SJCRH30 (cell line): ENCODE results near the gene USP40. TPM values are rescaled to one million over a fixed set of nuclear protein-coding genes. Genes with fewer than 3 reads are reported as not detected.

Experiments used
- DNase-seq, 2 experiments: peaks; one replicate each; pipeline ENCODE4 v3.0.0-alpha.2; 2015 to 2020
- H3K27ac ChIP-seq: fragments of 250-450 bp; sonication (Bioruptor Pico); 2 replicates; pipeline ENCODE4 v1.5.1; 2020; ENCODE audit warnings: mild to moderate bottlenecking, moderate library complexity
- H3K27me3 ChIP-seq: fragments of 250-450 bp; sonication (Bioruptor Pico); 2 replicates; pipeline ENCODE4 v1.5.1; 2020; ENCODE audit warnings: mild to moderate bottlenecking, moderate library complexity
- H3K36me3 ChIP-seq: fragments of 250-450 bp; sonication (Bioruptor Pico); 2 replicates; pipeline ENCODE4 v1.5.1; 2020; ENCODE audit warnings: mild to moderate bottlenecking, moderate library complexity
- H3K4me1 ChIP-seq: fragments of 250-450 bp; sonication (Bioruptor Pico); 2 replicates; pipeline ENCODE4 v1.5.1; 2020; ENCODE audit warnings: mild to moderate bottlenecking, moderate library complexity
- H3K4me3 ChIP-seq: fragments of 250-450 bp; sonication (Bioruptor Pico); 2 replicates; pipeline ENCODE4 v1.5.1; 2020; ENCODE audit warnings: mild to moderate bottlenecking, moderate library complexity
- H3K9me3 ChIP-seq: fragments of 250-450 bp; sonication (Bioruptor Pico); replicated peaks from 2 replicates; pipeline ENCODE4 v1.5.1; 2020; ENCODE audit warnings: mild to moderate bottlenecking, moderate library complexity
- total RNA-seq: library from RNA; depleted of rRNA; stranded (reverse); fragments of >200 nt; shearing (Covaris generic); gene quantifications from 2 replicates; pipeline ENCODE4 v1.2.3, GENCODE V29; 2014

The USP40 gene
- total RNA-seq, 1 experiment from 2014 or later: 38.4 TPM

DNA sequence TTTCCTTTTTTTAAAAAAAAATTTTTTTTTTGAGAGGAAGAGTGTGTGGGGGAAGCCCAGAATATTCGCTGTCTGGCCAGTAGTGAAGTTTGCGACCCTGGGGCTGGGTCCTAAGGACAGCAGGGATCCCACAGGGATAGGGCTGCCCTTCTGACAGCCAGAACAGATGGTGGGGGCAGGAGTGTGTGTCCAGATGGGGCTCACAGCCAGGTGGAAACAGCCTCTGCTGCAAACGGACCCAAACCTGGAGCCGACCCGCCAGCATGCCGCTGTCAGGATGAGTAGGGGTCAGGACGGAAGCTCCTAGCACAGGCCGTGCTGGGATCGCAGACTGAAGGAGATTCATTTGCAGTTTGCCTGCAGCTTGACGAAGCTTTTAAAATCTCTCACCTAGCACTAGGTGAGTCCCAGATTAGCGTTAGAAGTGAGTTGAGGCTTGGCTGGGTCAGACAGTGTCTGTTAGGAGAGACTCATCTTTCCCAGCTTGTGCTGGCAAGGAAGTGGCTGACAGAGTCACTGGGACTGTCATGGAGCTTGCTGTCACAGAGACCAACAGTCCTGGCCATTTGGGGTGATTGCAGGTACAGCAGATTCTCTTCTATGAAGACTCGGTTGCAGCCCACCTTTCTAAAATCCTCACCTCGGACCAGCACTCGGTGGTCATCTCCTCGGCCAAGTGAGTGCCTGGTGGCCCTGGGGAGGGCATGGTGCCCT lies 118.9 kb downstream of the USP40 start:
- Histone ChIP-seq H3K27ac (no peak overlapping the region), H3K27me3 (no peaks in the 10 kb centered on the region)

DNA sequence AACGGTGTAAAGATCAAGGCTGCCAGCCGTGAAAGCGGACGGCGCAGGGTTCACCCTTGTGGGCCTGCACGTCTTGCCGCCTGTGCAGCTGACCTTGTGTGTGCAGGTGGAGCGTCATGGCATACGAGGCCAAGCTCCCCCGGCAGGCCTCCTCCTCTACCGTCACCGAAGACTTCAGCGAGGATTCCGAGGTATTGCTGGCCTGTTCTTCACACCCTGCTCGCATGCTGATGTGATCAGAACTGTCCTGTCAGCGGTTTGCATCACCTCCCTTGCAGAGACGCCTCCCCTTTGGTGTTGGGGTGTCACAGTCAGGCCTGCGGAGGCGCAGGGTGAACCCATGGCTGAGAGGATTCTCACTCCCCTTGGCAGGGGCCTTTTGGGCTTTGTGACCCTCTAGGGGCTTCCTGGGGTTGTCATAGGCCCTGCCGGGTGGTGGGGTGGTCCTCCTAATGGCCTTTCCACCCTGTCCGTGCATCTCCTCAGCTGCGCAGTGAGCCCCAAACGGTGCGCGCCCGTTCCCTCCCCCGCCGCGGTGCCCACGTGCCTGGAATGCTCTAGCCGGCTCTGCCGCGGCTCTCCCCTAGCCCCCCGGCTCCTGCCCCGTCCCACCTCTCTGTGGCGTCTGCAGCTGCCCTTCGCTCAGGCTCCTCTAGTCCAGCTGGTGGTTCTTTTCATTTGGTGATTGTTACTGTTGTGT lies 119.8 kb downstream of the USP40 start:
- DNase-seq: no peak
- Histone ChIP-seq H3K27ac (no peak overlapping the region), H3K27me3 (no peaks in the 10 kb centered on the region), H3K36me3 (peaks cover 18% of the 10 kb centered on the region), H3K4me1 (peaks cover 7% of the 10 kb centered on the region), H3K4me3 (no peak overlapping the region), H3K9me3 (no peaks in the 10 kb centered on the region)

More for the DNA sequence above, 118.9 kb downstream of the USP40 start:
- peaks cover 24% of the 10 kb centered on the region for H3K36me3 ChIP-seq
- no peaks in the 10 kb centered on the region for H3K9me3 ChIP-seq
- DNase-seq: no peak
- no peak overlapping the region for H3K4me3 ChIP-seq
- peaks cover 7% of the 10 kb centered on the region for H3K4me1 ChIP-seq

DNA sequence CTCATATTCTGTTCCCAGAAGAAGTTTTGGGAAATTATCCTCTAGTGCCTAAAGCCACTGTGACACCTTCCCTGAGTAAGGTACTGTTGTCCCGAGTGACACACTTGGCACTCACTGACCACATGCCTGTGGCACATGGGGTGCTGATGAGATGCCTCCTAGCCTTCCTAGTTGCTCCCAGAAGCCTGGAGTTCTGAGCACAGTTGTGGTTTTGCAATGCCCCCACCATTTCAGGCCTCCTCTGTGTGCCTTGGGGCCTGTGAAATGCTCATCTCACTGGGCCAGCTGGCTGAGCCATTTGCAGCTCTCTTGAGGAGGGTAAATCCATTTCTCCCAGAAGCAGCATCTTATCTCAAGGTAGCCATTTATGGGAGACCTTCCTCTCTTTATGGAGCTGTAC lies 120.5 kb downstream of the USP40 start:
- Histone ChIP-seq H3K4me1 (peaks cover 7% of the 10 kb centered on the region), H3K27ac (no peak overlapping the region), H3K27me3 (no peaks in the 10 kb centered on the region), H3K9me3 (no peaks in the 10 kb centered on the region), H3K36me3 (peaks cover 14% of the 10 kb centered on the region), H3K4me3 (no peak overlapping the region)
- no peak for DNase-seq

DNA sequence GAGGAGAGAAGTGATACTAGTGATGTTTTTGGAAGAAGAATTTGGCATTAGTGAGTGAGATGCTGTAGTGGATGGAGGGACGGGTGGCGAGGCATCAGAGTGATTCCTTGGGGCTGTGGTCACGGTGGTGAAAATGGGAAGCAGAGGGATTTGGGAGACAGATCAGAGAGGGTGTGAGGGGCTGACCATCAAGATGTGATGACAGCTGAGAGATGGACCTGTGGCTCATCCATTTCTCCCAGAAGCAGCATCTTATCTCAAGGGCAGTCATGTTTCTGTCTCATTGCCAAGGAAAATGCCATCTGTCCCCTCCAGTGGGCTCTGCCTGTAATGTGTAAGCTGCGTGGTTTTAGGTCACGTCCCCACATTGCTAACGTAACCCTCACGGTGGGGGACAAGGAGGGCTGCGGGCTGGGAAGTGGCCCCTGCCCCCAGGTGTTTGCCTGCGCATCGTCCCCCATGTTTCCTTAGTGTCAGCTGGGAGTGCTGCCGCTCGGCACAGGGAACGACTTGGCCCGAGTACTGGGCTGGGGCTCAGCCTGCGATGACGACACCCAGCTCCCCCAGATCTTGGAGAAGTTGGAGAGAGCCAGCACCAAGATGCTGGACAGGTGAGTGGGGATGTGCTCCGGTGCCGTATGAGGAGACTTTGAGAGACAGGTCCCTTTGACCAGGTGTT lies 121.3 kb downstream of the USP40 start:
- no peaks in the 10 kb centered on the region for H3K9me3 ChIP-seq
- H3K4me3 ChIP-seq: no peak overlapping the region
- H3K27ac ChIP-seq: no peak overlapping the region
- H3K27me3 ChIP-seq: no peaks in the 10 kb centered on the region
- H3K4me1 ChIP-seq: peaks cover 6% of the 10 kb centered on the region
- peaks cover 14% of the 10 kb centered on the region for H3K36me3 ChIP-seq
- no peak for DNase-seq

DNA sequence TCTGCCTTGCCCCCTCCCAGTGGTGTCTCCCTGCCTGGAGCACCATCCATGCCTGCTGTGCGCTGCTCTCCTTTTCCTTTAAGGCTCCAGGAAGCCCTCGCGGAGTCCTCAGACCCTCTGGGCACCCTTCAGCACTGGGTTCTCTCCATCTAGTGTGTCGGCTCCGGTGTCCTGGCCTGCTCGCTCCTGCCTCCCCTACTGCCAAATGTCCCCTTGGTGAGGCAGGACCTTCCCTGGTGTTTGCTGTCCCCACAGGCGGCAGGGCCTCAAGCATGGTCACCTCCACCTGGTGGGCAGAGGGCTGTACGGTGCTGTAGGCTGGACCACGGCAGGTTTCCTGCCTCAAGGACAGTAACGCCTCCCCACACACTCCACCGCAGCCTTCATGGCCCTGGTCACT lies 122.1 kb downstream of the USP40 start:
- H3K4me1 ChIP-seq: no peaks in the 10 kb centered on the region
- H3K36me3 ChIP-seq: peaks cover 14% of the 10 kb centered on the region
- H3K4me3 ChIP-seq: no peak overlapping the region
- no peak overlapping the region for H3K27ac ChIP-seq
- no peak for DNase-seq
- H3K27me3 ChIP-seq: no peaks in the 10 kb centered on the region
- no peaks in the 10 kb centered on the region for H3K9me3 ChIP-seq

DNA sequence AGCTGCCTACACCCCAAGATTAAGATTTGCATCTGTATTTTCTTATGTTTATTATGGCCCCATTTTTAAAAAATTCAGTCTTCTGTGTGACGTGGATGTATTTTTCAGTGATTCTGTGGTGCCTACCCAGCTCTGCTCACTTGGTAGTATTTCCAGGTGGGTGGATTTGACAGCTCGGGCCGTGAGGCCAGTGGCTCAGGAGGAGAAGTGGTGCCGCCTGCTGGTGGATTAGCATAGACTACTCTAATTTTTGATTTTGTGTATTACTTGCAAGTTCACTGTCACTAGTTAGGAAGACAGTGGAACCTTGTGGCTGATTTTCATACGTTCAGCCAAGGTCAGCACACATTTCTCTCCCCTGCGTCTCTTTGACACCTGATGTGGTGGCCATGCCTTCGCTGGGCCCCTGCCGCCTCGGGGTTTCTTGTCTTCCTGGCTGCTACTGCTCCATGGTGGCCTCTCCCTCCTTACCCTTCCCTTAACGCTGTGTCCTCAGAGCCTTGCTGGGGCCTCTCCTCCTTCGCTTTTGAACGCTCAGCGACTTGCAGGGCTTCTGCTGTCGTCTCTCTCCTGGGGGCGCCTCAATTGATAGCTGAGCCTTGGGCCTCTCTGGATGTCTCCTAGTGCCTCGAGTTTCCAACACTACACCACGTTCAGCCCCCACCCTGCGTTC lies 122.9 kb downstream of the USP40 start:
- Histone ChIP-seq H3K9me3 (no peaks in the 10 kb centered on the region), H3K27me3 (no peaks in the 10 kb centered on the region), H3K4me1 (no peaks in the 10 kb centered on the region), H3K36me3 (peaks cover 13% of the 10 kb centered on the region), H3K4me3 (no peak overlapping the region), H3K27ac (no peak overlapping the region)
- peak; percentile 66 to 77 for DNase-seq

DNA sequence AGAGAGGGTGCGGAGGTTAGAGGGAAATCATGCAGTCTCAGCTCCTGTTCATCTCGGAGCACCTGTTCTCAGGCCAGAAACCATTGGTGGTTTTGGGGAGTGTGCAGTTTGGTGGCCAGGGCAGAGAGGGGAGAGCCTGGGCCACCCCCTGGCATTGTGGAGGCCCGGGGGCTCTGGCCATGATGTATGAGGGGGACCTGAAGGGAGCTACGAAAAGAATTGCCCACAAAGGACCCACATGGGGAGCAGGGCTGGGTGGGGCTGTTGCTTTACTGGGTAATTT lies 124.6 kb downstream of the USP40 start:
- no peak overlapping the region for H3K27ac ChIP-seq
- DNase-seq: no peak
- peaks cover 19% of the 10 kb centered on the region for H3K36me3 ChIP-seq
- no peaks in the 10 kb centered on the region for H3K9me3 ChIP-seq
- no peaks in the 10 kb centered on the region for H3K4me1 ChIP-seq
- H3K27me3 ChIP-seq: no peaks in the 10 kb centered on the region
- no peak overlapping the region for H3K4me3 ChIP-seq

DNA sequence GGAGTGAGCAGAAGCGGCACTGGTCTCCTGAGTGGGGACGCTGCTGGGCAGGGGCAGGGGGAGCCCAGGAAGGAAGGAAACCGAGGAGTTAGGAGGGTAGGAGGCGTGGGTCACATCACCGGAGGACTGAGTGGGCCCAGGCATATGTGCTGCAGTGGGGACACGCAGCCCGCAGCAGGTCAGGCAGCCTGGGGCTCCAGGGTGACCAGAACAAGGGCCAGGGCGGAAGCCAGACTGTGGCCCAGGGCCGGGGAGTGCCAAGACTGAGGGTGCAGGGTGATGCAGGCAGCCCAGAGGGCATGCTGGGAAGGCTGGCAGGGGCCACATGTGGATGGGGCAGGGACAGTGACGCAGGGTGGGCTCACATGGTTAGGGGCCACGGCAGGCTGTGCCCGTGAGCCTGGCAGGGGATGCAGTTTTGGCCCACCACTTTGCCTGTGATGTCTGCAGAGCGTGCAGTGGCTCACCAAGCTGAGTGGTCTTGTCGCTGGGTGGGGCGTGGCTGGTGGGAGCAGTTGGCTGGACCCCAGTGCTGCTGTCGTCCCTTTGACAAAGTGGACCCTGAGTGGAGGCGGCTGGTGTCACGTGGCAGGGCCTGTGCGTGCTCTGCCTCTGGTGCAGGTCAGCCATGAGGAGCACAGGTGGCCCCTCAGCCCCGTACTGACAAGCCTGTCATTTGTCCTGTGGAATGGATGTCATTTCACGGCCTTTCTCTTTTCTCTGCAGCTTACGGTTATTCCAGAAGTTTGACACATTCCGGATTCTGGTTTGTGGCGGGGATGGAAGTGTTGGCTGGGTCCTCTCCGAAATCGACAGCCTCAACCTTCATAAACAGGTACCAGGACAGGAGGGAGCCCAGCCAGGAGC lies 125.2 kb downstream of the USP40 start:
- Histone ChIP-seq H3K4me3 (no peak overlapping the region), H3K36me3 (peaks cover 20% of the 10 kb centered on the region)

DNA sequence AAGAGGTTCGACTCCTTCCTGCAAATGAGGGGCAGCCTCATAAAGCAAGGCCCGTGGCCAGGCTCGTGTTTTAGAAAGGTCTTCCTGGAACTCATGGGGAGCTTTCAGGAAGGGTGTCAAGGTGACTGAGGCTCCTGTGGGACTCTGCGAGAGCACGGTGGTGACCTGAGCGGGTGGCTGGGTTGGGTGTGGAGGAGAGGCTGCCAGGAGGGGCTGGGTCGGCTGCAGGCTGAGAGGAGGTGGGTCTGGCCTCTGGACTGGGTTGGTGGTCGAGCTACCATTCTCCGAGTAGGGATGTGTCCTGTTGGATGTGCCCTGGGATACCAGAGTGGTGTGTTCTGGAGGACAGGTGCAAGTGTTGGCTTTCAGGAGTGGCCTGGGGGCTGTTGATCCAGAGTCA lies 125.9 kb downstream of the USP40 start:
- Histone ChIP-seq H3K9me3 (no peaks in the 10 kb centered on the region), H3K36me3 (peaks cover 20% of the 10 kb centered on the region), H3K4me1 (no peaks in the 10 kb centered on the region), H3K4me3 (no peak overlapping the region), H3K27ac (no peak overlapping the region), H3K27me3 (no peaks in the 10 kb centered on the region)
- no peak for DNase-seq

More for the DNA sequence above, 125.2 kb downstream of the USP40 start:
- Histone ChIP-seq H3K9me3 (no peaks in the 10 kb centered on the region), H3K27me3 (no peaks in the 10 kb centered on the region), H3K27ac (no peak overlapping the region), H3K4me1 (no peaks in the 10 kb centered on the region)
- DNase-seq: no peak

DNA sequence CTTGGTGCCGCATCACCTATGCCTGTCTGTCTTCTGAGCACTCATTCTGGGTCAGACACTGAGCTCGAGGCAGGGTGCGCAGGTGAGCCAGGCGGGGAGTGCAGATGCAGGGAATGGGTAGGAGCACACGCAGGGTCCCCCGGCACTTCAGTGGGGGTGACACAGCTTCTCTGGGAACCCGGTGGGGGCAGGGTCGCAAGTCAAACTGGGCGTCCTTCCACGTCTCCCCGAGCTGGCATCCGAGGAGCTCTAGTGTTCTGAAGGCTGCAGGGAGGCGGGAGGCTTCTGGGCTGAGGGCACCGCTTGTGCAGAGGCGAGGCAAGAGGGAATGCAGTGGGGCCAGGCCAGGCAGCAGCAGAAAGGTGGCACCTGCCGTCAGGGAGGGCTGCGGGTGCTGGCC lies 126.3 kb downstream of the USP40 start:
- Histone ChIP-seq H3K4me1 (no peaks in the 10 kb centered on the region), H3K27ac (no peak overlapping the region), H3K9me3 (no peaks in the 10 kb centered on the region), H3K36me3 (peaks cover 23% of the 10 kb centered on the region), H3K4me3 (no peak overlapping the region), H3K27me3 (no peaks in the 10 kb centered on the region)
- DNase-seq: no peak

DNA sequence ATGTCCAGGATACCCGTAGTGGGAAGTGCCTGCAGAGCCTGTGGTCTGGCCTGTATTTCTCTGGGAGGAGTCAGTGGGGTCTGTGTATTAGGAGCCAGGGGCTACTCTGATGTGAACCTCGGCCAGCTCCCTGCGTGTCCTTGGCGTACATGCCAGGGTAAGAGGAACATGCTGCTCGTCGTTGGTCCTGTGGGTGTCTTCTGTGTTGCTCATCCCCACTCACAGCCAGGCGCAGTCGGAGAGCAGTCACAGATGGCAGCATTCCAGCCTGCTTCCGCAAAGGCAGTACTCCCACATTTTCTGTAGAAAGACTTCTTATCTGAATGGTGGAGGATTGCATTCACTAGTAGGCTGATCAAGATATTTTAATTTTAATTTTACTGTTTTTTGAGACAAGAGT lies 127.4 kb downstream of the USP40 start:
- no peak for DNase-seq

DNA sequence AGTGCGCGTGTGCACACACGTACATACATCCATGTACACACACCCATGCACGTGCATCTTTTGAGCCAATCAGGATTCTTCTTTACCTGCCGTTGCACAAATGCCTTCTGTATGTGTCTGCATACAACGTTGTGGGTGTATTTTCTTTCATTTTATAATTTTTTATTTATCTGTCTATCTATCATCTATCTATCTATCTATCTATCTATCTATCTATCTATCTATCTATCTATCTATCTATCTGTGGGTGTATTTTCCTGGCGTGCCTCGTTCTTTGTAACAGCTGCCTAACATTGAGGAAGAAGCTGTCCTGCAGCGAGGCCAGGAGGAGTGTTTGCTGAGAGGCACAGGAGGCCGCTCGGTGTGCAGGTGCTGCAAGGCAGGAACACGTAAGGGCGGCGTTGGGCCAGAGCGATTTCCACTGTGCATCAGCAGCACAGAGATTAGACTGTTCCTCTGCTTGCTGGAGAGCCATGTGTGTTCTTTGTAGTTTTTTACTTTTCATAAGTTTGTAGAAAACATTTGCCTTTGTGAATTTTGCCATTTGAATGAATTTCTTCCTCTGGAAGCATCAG lies 127.9 kb downstream of the USP40 start:
- no peaks in the 10 kb centered on the region for H3K4me1 ChIP-seq
- no peak for DNase-seq
- no peaks in the 10 kb centered on the region for H3K9me3 ChIP-seq
- H3K4me3 ChIP-seq: no peak overlapping the region
- H3K36me3 ChIP-seq: peaks cover 19% of the 10 kb centered on the region
- no peaks in the 10 kb centered on the region for H3K27me3 ChIP-seq
- no peak overlapping the region for H3K27ac ChIP-seq

More for the DNA sequence above, 127.4 kb downstream of the USP40 start:
- Histone ChIP-seq H3K36me3 (peaks cover 22% of the 10 kb centered on the region), H3K27ac (no peak overlapping the region), H3K27me3 (no peaks in the 10 kb centered on the region), H3K4me3 (no peak overlapping the region), H3K9me3 (no peaks in the 10 kb centered on the region), H3K4me1 (no peaks in the 10 kb centered on the region)

DNA sequence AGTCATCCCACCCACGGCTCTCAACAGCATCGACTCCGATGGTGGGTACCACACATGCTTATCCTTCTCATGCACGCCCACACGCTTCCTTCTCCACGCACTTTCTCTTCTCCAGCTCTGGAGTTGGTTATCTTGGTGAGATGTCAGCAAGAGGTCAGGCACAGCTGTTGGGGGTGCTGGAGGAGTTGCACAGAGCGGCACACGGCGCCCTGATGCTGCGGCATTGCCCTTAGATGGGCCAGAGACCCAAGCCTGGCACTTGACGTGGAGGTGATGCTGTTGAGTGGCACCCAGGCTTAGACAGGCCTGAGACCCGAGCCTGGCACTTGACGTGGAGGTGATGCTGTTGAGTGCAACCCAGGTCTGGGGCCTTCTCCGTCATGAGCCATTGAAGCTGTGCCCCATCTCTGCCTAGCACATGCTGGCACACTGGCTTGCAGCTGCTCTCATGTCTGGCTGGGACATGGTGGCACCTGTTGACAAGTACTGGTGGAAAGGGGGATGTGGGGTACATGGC lies 129.1 kb downstream of the USP40 start:
- Histone ChIP-seq H3K4me3 (no peak overlapping the region), H3K27ac (no peak overlapping the region), H3K4me1 (no peaks in the 10 kb centered on the region), H3K27me3 (no peaks in the 10 kb centered on the region), H3K36me3 (peaks cover 11% of the 10 kb centered on the region), H3K9me3 (no peaks in the 10 kb centered on the region)
- no peak for DNase-seq
